Measurements from ENCODE around the gene RPS6KC1. TPM values are rescaled to one million over a fixed set of nuclear protein-coding genes. Genes with fewer than 3 reads are reported as not detected.

RPS6KC1 gene
- total RNA-seq, 1 donor, result 15.6 TPM

Other genes with a start within 250 kb of the RPS6KC1 start
- not detected for gene SPATA45, start 203.6 kb upstream of the RPS6KC1 start, total RNA-seq
- 18.3 TPM for gene FLVCR1, start 193.0 kb upstream of the RPS6KC1 start, total RNA-seq
- 0.81 TPM for gene VASH2, start 100.7 kb upstream of the RPS6KC1 start, total RNA-seq
- gene ANGEL2, start 35.4 kb upstream of the RPS6KC1 start, total RNA-seq, result 39.9 TPM